Measurements from ENCODE around the gene URB1.

URB1 gene

DNA sequence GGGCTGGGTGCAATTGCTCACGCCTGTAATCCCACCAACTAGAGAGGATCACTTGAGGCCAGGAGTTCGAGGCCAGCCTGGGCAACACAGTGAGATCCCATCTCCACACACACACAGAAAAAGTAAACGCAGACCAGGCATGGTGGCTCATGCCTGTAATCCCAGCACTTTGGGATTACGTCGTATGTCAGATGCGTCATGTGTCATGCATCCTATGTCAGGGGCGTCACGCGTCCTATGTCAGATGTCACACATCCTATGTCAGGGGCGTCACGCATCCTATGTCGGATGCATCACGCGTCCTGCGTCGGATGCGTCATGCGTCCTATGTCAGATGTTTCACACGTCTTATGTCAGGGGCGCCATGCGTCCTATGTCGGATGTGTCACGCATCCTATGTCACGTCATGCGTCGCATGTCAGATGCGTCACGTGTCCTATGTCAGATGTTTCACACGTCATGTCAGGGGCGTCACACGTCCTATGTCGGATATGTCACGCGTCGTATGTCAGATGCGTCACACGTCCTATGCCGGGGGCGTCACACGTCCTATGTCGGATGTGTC lies 92.6 kb downstream of the URB1 start:
- ChIA-PET CTCF (no interaction called here), POLR2A (no interaction called here)
- Histone ChIP-seq H3K9me3 (ENCODE audit: control insufficient read depth, insufficient read depth, low read depth, low read length) (no peaks in the 10 kb centered on the region), H3K4me1 (ENCODE audit: control insufficient read depth, insufficient read depth, low read length) (no peaks in the 10 kb centered on the region), H3K4me3 (ENCODE audit: low read depth, low read length) (no peak overlapping the region), H3K36me3 (ENCODE audit: control insufficient read depth in 2 of 2, insufficient read depth in 1 of 2, low read length in 2 of 2) (peaks cover 0 to 19% of the 10 kb centered on the region in 2 experiments; a peak in 1 of 3 replicates), H3K27ac (ENCODE audit: extremely low read depth, low read depth, low read length) (no peak overlapping the region)
- no peak for TF ChIP-seq FEZF1 (tag by site-specific recombination; IDR thresholded peaks at IDR 0.05)
- no peak for TF ChIP-seq ZNF174 (tag by site-specific recombination; IDR thresholded peaks at IDR 0.05)
- TF ChIP-seq ZNF121 (tag by site-specific recombination; IDR thresholded peaks at IDR 0.05), result peak; percentile 77; the same call in 1 of the 2 replicates

- TF ChIP-seq ZNF366 (tag by site-specific recombination; conservative IDR thresholded peaks at IDR 0.05), result no peak
- no peak for TF ChIP-seq ZNF626 (tag by site-specific recombination; IDR thresholded peaks at IDR 0.05)
- no peak for TF ChIP-seq ZNF571 (tag by site-specific recombination; IDR thresholded peaks at IDR 0.05)
- no peak for TF ChIP-seq ZNF561 (tag by site-specific recombination; IDR thresholded peaks at IDR 0.05; ENCODE audit: borderline replicate concordance)
- no peak for TF ChIP-seq ZNF24 (tag by site-specific recombination; IDR thresholded peaks at IDR 0.05)
- no peak for TF ChIP-seq ZNF302 (tag by site-specific recombination; IDR thresholded peaks at IDR 0.05; ENCODE audit: low read depth)
- TF ChIP-seq ZNF138 (tag by site-specific recombination; IDR thresholded peaks at IDR 0.05; ENCODE audit: borderline replicate concordance), result no peak
- TF ChIP-seq YY1 (tag by site-specific recombination; IDR thresholded peaks at IDR 0.05), result no peak
- TF ChIP-seq ZNF354C (tag by site-specific recombination; IDR thresholded peaks at IDR 0.05; ENCODE audit: borderline replicate concordance, low read depth), result no peak
- no peak for TF ChIP-seq ZNF768 (tag by site-specific recombination; IDR thresholded peaks at IDR 0.05)
- no peak for TF ChIP-seq ZNF311 (tag by site-specific recombination; IDR thresholded peaks at IDR 0.05; ENCODE audit: borderline replicate concordance)
- TF ChIP-seq ZNF529 (tag by site-specific recombination; IDR thresholded peaks at IDR 0.05; ENCODE audit: insufficient replicate concordance), result no peak
- TF ChIP-seq EGR2 (tag by site-specific recombination; IDR thresholded peaks at IDR 0.05; ENCODE audit: low read depth), result no peak
- H3K4me1 ChIP-seq (ENCODE audit: control insufficient read depth, insufficient read depth, low read length), result no peaks in the 10 kb centered on the region
- ChIA-PET POLR2A (no interaction called here), CTCF (no interaction called here)
- no peaks in the 10 kb centered on the region for H3K9me3 ChIP-seq (ENCODE audit: control insufficient read depth, insufficient read depth, low read depth, low read length)
- no peak overlapping the region for H3K4me3 ChIP-seq (ENCODE audit: low read depth, low read length)
- no peak overlapping the region for H3K27ac ChIP-seq (ENCODE audit: extremely low read depth, low read depth, low read length)
- H3K36me3 ChIP-seq (ENCODE audit: control insufficient read depth in 2 of 2, insufficient read depth in 1 of 2, low read length in 2 of 2), result peaks cover 0 to 19% of the 10 kb centered on the region in 2 experiments; a peak in 1 of 3 replicates
Measured at GRCh38 chr21:32299695-32300094, 93.1 kb downstream of the URB1 start.

- Histone ChIP-seq H3K36me3 (ENCODE audit: control insufficient read depth in 2 of 2, insufficient read depth in 1 of 2, low read length in 2 of 2) (peaks cover 0 to 19% of the 10 kb centered on the region in 2 experiments; a peak in 1 of 3 replicates), H3K4me3 (ENCODE audit: low read depth, low read length) (no peak within 1 kb of the TSS), H3K9me3 (ENCODE audit: control insufficient read depth, insufficient read depth, low read depth, low read length) (no peaks in the 10 kb centered on the region), H3K27ac (ENCODE audit: extremely low read depth, low read depth, low read length) (no peak within 1 kb of the TSS), H3K4me1 (ENCODE audit: control insufficient read depth, insufficient read depth, low read length) (no peaks in the 10 kb centered on the region)
- ChIA-PET POLR2A (no interaction called here), CTCF (no interaction called here)
- TF ChIP-seq ZBTB6 (tag by site-specific recombination; IDR thresholded peaks at IDR 0.05) (no peak), FEZF1 (tag by site-specific recombination; IDR thresholded peaks at IDR 0.05) (no peak), ZNF132 (tag by site-specific recombination; IDR thresholded peaks at IDR 0.05; ENCODE audit: borderline replicate concordance) (no peak)
Measured at GRCh38 chr21:32298658-32299081, 94.1 kb downstream of the URB1 start, which contains the start of gene MRAP. MRAP (plus strand) TSS chr21:32298855; CDS start chr21:32298972, 117 bp downstream.

- no peaks in the 10 kb centered on the region for H3K4me1 ChIP-seq (ENCODE audit: control insufficient read depth, insufficient read depth, low read length)
- H3K36me3 ChIP-seq (ENCODE audit: control insufficient read depth in 2 of 2, insufficient read depth in 1 of 2, low read length in 2 of 2), result peaks cover 0 to 19% of the 10 kb centered on the region in 2 experiments; a peak in 1 of 3 replicates
- ChIA-PET POLR2A (no interaction called here), CTCF (no interaction called here)
- H3K4me3 ChIP-seq (ENCODE audit: low read depth, low read length), result no peak overlapping the region
- no peak for TF ChIP-seq ZNF354C (tag by site-specific recombination; IDR thresholded peaks at IDR 0.05; ENCODE audit: borderline replicate concordance, low read depth)
- no peak for TF ChIP-seq ZNF747 (tag by site-specific recombination; IDR thresholded peaks at IDR 0.05)
- TF ChIP-seq ZNF701 (tag by site-specific recombination; IDR thresholded peaks at IDR 0.05), result no peak
- TF ChIP-seq ZNF324 (tag by site-specific recombination; IDR thresholded peaks at IDR 0.05), result no peak
- H3K9me3 ChIP-seq (ENCODE audit: control insufficient read depth, insufficient read depth, low read depth, low read length), result no peaks in the 10 kb centered on the region
- no peak overlapping the region for H3K27ac ChIP-seq (ENCODE audit: extremely low read depth, low read depth, low read length)
Measured at GRCh38 chr21:32298148-32298559, 94.7 kb downstream of the URB1 start.

Measured in HEK293 (cell line).